Stimulated activated CD8-positive, alpha-beta memory T cell treated with anti-CD3 and anti-CD28 coated beads, Interleukin-7, amount 100 ng/mL, for 24 hours (primary cell): Measurements from ENCODE around the gene IRAK2.

ENCODE experiments used
- DNase-seq: peaks from one replicate; pipeline ENCODE4 v3.0.0-alpha.2; 2020; ENCODE audit warnings: low read depth

Gene IRAK2

GRCh38 chr3:10224794-10225665 lies 60.3 kb downstream of the IRAK2 start:
- no peak for DNase-seq

- no peak for DNase-seq
Measured at GRCh38 chr3:10226293-10226692, 61.6 kb downstream of the IRAK2 start.

DNA sequence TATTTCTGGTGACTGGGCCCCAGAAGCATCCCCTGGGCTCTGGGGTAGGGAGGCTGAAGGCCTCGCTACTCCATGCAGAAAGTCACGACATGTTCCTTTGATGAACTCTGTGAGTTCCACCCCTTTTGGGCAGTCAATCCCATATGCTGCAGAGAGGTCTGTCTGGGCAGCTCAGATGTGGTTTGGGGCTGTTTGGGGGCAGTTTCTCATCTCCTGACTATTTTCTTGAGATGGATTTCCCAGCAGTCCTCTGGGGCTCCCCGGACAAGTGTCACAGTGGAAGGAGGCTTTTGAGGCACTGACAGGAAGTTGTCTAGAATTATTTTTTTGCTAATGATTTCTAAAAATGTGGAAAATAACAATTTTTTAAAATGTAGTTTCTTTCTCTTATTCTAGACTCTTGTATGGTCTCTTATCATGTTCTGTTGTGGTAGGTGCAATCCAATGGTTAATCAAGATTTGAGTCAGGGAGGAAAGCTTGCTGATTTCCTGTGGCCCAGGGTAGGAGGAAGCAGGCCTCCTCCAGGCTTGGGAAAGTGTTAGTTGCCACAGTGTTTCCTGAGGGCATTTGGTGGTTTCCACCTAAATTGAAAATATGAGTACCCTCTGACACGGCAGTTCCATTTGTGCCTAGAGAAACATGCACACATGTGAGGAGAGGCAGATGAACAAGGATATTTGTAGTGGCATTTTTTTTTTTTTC lies 63.7 kb downstream of the IRAK2 start:
- DNase-seq, result no peak

DNA sequence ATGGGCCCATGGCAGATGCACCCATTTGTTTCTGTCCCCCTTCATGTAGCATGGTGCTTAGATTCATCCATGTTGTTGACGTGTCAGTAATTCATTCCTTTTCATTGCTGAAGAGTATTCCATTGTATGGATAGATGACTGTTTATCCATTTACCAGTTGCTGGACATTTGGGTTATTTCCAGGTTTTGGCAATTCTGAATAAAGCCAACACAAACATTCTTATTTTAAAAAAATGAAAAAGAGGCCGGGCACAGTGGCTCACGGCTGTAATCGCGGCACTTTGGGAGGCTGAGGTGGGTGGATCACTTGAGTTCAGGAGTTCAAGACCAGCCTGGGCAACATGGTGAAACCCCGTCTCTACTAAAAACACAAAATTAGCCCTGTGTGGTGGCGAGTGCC lies 64.9 kb downstream of the IRAK2 start:
- no peak for DNase-seq

GRCh38 chr3:10232137-10232536 lies 67.4 kb downstream of the IRAK2 start:
- no peak for DNase-seq

DNA sequence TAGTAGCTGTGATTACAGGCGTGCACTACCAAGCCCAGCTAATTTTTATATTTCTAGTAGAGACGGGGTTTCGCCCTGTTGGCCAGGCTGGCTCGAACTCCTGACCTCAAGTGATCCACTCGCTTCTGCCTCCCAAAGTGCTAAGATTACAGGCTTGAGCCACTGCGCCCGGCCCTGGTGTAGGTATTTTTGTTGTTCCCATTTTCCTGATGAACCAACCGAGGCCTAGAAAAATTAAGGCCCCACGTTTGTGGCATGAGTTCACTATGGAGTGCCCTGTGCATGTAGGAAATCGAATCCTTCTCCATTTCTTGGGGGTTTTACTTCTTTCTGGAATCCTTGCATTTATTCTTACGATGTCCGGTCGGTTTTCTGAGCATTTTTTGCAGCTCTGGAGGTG lies 69.3 kb downstream of the IRAK2 start:
- DNase-seq, result no peak

DNA sequence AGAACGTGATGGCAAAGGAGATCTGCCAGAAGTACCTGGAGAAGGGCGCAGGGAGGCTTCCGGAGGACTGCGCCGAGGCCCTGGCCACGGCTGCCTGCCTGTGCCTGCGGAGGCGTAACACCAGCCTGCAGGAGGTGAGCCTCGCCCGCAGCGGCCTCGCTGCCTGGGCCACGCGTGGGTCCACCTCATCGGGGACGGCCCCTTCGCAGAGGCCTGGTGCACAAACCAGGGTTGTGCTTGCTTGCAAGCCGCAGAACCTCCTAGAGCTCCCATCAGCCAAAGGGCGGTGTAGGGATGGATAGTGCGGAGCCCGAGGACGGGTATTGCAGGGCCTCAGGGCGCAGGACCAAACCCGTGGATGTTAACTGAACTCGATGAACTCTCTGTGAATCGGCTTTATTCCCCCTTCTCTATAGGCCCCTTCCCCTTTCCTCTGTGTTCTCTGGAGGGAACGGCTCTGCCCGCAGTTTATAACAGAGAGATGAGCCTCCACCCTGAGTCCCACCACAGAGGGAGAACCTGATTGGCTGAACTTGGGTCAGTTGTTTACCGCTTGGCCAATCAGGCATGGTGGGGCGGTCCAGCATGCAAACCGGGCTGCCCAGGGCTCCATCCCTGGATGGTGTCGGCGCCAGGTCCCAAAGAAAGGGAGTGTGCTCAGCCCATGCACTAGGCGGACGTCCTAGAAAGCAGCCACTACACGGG lies 70.0 kb downstream of the IRAK2 start:
- no peak for DNase-seq

DNA sequence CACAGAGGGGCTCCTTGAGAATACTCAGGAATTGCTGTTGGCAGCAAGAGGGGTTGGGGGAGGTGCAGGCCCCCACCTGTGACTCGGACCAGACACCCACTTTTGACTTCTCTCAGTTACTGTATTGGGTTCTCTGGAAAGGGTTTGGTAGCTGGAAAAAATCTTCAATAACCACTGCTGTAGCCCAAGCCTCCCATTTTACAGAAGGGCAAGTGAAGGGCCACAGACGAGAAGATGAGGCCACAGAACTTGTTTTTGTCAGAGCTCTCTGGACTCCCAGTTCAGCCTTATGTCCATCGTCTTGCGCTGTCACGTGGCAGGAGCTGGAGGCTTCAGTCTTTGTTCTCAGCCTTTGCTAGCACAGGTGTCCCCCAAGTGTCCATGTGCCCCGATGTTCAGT lies 70.8 kb downstream of the IRAK2 start:
- no peak for DNase-seq

- no peak for DNase-seq
Measured at GRCh38 chr3:10238345-10239183, 73.8 kb downstream of the IRAK2 start.

GRCh38 chr3:10240799-10241198 lies 76.1 kb downstream of the IRAK2 start:
- DNase-seq, result no peak

- DNase-seq, result peak; percentile 50
Measured at GRCh38 chr3:10242182-10243065, 77.7 kb downstream of the IRAK2 start.

GRCh38 chr3:10244009-10244408 lies 79.3 kb downstream of the IRAK2 start:
- no peak for DNase-seq

DNA sequence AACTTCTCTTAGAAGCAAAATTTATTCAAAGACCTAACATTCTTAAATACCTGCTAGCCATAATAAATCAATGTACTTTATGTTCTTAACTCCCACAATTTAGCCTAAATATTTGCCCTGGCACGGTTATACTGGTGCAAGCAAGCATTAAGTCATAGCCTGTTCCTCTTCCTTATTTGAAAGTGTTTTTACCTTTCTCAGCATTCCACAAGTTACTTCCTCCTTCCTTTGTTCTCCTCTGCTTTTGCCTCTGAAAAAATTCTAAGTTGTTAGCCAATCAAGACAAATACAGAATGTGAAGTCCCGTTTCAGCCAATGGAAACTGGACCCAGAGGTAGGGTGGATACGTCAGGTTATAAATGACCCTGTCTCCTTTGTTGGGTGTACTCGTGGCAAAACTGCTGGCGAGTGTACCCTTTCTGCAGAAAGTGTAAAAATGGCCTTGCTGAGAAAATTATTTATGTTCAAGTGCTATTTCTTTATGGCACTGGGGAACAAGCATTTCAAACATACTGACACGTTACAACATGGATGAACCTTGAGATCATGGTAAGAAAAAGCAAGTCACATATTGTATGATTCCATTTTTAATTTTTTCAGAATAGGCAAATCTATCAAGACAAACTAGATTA lies 80.5 kb downstream of the IRAK2 start:
- DNase-seq, result no peak

GRCh38 chr3:10247679-10248183 lies 83.0 kb downstream of the IRAK2 start:
- DNase-seq, result no peak

DNA sequence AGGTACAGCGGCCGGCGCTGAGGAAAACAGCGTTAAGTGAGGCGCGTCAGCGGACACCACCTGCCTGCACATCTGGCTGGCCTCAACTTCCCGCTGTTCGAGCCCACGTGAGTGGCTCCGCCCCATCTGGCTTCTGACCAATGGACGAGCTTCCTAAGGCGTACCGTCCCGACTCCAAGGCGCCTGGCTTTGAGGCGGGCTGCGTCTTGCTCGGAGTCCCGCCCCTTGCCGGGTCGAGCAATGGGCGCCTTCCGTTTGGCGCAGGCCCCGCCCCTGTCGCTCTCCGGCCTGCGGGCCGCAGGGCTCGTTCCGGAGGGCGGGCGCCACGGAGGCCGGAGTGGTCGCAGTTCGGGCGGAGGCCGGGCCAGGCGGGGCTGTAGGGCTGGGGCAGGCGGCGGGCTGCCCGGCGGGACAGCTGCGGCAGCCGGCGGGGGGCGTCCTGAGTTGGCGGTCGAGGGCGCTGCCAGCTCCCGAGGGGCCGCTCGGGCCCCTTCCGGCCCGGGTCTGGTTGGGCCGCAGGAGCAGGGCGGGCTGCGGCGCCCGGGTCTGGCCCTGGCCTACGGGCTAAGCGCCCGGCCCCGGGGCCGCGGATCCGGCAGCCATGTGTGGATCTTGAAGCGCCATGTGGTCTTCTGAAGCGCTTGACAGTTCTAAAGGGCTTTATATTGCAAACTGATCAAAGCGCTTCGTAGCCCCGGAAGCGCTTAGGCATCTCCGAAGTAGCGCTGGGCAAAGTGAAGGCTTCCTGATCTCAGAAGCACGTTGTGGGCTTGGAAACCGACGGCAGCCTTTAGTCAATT lies 83.7 kb downstream of the IRAK2 start, which contains the start of gene TATDN2:
TSS of gene TATDN2 (plus strand) at position 276 of the 800 bp plus-strand sequence. CDS start 742 bp downstream, outside the sequence.
- peak; percentile 81 for DNase-seq

DNA sequence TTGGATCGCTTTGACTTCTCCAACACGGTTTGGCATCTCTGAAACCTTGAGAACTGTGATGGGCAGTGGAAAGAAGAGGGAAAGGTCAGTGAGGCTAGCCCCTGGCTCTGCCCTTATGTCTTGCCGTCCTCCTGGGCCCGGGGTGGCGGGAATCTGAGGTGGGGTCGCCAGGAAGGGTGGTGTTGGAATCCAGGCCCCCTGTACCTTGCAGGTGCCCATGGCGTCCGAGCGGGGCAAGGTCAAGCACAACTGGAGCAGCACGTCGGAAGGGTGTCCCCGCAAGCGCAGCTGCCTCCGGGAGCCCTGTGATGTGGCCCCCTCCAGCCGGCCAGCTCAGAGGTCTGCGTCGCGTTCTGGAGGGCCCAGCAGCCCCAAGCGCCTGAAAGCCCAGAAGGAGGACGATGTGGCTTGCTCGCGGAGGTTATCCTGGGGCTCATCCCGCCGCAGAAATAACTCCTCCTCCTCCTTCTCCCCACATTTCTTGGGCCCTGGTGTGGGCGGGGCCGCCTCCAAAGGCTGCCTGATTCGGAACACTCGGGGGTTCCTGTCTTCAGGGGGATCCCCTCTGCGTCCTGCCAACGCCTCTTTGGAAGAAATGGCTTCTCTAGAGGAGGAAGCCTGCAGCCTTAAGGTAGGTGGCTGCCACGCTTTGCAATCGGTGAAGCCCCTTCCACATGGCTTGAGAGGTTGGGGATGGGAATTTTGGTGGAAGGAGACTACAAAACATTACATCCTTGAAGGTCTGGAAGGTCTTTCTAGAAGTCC lies 84.4 kb downstream of the IRAK2 start:
- no peak for DNase-seq

- no peak for DNase-seq
Measured at GRCh38 chr3:10249833-10250232, 85.1 kb downstream of the IRAK2 start.

- DNase-seq, result no peak
Measured at GRCh38 chr3:10251006-10251405, 86.3 kb downstream of the IRAK2 start.
